IMR-90 (cell line): Measurements from ENCODE around the gene WNT8B.

Experiments used
- CEBPB ChIP-seq: IDR thresholded peaks from 2 replicates; pipeline ENCODE4 v1.6.1; 2012; ENCODE audit warnings: low read depth, low read length, improper control_type of control experiment
- CHD1 ChIP-seq: IDR thresholded peaks from 2 replicates; pipeline ENCODE4 v1.6.1; 2012; ENCODE audit warnings: low read depth, low read length, improper control_type of control experiment
- CTCF ChIP-seq: conservative IDR thresholded peaks from 2 replicates; pipeline ENCODE4 v1.5.1; 2012; ENCODE audit warnings: mild to moderate bottlenecking, low read depth, low read length, improper control_type of control experiment
- POLR2A ChIP-seq: IDR thresholded peaks from 2 replicates; pipeline ENCODE4 v1.6.1; 2012; ENCODE audit warnings: mild to moderate bottlenecking, low read depth, low read length
- RFX5 ChIP-seq: IDR thresholded peaks from 2 replicates; pipeline ENCODE4 v1.8.0; 2012; ENCODE audit warnings: low read depth, mild to moderate bottlenecking, low read length, moderate library complexity
- TF ChIP-seq, protein P1 (sequence below): fragments of 150-350 bp; IDR thresholded peaks from 2 replicates; pipeline ENCODE4 v1.6.1; 2016; ENCODE audit warnings: low read depth, mild to moderate bottlenecking, low read length, moderate library complexity, borderline replicate concordance

- TF ChIP-seq CTCF = no peak
- TF ChIP-seq CHD1 = no peak
- TF ChIP-seq, protein P1, sequence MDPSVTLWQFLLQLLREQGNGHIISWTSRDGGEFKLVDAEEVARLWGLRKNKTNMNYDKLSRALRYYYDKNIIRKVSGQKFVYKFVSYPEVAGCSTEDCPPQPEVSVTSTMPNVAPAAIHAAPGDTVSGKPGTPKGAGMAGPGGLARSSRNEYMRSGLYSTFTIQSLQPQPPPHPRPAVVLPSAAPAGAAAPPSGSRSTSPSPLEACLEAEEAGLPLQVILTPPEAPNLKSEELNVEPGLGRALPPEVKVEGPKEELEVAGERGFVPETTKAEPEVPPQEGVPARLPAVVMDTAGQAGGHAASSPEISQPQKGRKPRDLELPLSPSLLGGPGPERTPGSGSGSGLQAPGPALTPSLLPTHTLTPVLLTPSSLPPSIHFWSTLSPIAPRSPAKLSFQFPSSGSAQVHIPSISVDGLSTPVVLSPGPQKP = no peak
- no peak for TF ChIP-seq RFX5
- TF ChIP-seq CEBPB = no peak
- no peak for TF ChIP-seq POLR2A
Measured at GRCh38 chr10:100496567-100496966, 33.8 kb downstream of the WNT8B start.
